NT2/D1 (cell line): ENCODE data around the gene ZDHHC18.
"Not testable (repeated sequence)": the region's sequence is repeated elsewhere in the genome, so short reads cannot be mapped to it uniquely, and the experiment has no call there.

Source experiments
- SUZ12 ChIP-seq: IDR thresholded peaks from 2 replicates; pipeline ENCODE4 v1.6.1; 2011; ENCODE audit not compliant: insufficient read length, insufficient read depth; ENCODE audit errors: extremely low read depth
- YY1 ChIP-seq: IDR thresholded peaks from 2 replicates; pipeline ENCODE4 v1.6.1; 2011; ENCODE audit not compliant: insufficient read length, insufficient read depth
- ZNF274 ChIP-seq: IDR thresholded peaks from 2 replicates; pipeline ENCODE4 v1.6.1; 2011; ENCODE audit warnings: mild to moderate bottlenecking, low read depth, low read length

DNA sequence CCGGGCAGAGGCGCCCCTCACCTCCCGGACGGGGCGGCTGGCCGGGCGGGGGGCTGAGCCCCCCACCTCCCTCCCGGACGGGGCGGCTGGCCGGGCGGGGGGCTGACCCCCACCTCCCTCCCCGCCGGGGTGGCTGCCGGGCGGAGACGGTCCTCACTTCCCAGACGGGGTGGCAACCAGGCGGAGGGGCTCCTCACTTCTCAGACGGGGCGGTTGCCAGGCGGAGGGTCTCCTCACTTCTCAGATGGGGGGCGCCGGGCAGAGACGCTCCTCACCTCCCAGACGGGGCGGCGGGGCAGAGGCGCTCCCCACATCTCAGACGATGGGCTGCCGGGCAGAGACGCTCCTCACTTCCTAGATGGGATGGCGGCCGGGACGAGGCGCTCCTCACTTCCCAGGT, 22.6 kb upstream of the ZDHHC18 start:
- TF ChIP-seq YY1, ZNF274, SUZ12: not testable (repeated sequence)
